ENCODE results near the gene ZNF582.
"Not testable (repeated sequence)": the region's sequence is repeated elsewhere in the genome, so short reads cannot be mapped to it uniquely, and the experiment has no call there.

The ZNF582 gene

DNA sequence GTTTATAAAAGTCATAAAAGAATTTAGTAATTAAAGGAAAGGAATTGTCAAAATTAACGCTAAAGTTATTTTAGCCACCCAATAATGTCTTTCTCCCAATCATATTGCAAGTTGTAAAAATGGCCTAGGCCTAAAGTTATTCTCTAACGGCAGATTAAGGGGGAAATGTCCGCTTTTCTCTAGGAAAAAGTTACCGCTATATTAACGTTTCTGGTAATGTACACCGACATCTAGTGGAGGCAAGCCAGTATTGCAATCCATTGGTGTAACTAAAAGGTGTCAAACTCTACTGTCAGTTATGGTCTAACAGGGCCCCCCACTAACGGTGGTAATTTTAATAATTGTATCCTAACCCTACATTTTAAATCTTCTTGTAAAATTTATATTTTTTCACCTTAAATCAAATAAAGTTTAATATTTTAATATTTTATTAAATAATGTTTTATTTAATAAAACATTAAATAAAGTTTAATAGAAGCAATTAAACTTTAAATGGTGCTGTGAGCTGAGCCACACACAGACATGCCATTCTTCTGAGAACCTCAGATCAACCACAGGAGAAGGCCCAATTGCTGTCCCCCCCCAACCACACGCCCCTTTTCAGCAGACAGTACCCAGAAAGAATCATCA, 42.8 kb downstream of the ZNF582 start:
- peak; percentile 68 for DNase-seq

DNA sequence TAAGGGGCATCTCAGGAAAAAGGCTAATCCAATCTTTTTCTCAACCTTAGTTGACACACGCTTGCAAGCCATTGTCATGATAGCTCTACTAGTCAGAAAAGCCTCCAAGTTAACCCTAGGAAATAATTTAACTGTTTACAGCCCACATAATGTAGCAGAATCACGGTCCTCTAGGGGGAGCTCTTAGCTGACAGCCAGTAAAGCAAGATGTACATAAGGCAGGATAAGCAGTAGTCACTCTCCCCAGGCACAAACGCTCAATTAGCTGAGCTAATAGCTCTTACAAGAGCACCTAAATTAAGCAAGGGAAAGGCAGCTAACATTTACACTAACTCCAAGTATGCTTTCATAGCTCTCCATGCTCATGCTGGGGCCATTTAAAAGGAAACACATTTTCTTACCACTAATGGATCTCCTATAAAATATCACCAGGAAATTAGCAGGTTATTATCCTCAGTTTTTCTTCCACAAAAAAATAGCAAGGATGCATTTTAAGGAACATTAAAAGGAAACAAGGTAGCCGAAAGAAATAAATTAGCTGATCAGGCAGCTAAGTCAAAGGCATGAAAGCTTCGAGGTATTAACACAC, 45.0 kb downstream of the ZNF582 start:
- no peak for DNase-seq

DNA sequence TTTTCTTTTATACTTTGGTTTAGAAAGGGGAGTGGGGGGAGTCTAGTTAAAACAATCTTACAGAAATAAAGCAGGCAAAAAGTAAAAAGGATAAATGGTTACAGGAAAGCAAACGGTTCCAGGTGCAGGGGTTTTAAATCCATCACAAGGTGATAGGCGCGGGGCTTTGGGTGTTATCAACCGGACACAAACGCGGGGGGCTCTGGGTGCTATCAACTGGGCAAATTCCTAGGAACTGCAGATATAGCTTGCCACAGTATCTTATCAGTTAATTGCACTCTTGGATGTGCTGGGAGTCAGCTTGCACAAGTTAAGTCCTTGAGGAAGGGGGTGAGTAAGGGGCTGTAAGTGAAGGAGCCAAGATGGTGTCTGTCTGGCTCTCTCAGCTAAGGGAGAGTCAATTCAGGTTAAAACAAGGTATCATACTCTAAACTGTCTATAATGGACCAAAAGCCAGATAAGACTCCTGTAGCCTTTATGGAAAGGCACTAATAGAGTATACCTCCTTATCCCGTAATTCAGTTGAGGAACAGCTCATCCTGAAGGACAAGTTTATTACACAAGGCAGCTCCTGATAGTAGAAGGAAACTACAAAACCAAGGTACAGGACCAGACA, 46.1 kb downstream of the ZNF582 start:
- DNase-seq = no peak

DNA sequence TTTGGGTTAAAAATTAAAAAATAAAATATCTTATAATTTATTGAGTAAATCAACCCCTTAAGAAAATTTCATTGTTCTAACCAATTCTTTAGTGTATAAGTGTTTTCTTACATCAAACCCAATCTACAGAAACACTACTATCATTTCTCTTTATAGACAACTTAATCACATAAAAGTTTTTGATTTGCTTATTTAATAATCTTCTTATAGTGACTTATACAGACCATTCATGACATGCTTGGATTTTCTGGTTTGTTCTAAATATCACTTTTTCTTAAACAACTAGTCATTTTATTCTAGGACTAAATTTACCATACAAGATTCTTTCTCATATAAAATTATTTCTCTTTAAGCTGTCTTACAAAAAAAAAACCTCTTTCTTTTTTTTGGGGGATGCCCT, 51.4 kb downstream of the ZNF582 start:
- no peak for DNase-seq

DNA sequence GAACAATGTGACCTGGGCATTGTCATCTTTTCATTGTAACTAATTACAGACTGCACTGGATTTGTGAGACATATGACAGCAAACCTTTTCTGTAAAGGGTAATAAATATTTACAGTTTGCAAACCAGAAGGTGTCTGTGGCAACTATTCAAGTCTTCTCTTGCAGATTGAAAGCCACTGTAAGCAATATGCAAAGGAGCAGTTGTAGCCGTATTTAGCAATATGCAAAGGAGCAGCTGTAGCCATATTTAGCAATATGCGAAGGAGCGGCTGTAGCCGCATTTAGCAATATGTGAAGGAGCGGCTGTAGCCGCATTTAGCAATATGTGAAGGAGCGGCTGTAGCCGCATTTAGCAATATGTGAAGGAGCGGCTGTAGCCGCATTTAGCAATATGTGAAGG, 54.3 kb downstream of the ZNF582 start:
- not testable (repeated sequence) for DNase-seq

DNA sequence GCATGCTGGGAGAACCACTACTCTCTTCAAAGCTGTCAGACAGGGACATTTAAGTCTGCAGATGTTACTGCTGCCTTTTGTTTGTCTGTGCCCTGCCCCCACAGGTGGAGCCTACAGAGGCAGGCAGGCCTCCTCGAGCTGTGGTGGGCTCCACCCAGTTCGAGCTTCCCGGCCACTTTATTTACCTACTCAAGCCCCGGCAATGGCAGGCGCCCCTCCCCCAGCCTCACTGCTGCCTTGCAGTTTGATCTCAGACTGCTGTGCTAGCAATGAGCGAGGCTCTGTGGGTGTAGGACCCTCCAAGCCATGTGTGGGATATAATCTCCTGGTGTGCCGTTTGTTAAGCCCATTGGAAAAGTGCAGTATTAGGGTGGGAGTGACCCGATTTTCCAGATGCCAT, 56.3 kb downstream of the ZNF582 start:
- DNase-seq = not testable (repeated sequence)

DNA sequence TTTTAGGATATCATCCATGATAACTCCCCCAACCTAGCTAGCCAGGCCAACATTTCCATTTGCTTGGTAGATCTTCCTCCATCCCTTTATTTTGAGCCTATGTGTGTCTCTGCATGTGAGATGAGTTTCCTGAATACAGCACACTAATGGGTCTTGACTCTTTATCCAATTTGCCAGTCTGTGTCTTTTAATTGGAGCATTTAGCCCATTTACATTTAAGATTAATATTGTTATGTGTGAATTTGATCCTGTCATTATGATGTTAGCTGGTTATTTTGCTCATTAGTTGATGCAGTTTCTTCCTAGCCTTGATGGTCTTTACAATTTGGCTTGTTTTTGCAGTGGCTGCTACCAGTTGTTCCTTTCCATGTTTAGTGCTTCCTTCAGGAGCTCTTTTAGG, 58.0 kb downstream of the ZNF582 start:
- DNase-seq = not testable (repeated sequence)

DNA sequence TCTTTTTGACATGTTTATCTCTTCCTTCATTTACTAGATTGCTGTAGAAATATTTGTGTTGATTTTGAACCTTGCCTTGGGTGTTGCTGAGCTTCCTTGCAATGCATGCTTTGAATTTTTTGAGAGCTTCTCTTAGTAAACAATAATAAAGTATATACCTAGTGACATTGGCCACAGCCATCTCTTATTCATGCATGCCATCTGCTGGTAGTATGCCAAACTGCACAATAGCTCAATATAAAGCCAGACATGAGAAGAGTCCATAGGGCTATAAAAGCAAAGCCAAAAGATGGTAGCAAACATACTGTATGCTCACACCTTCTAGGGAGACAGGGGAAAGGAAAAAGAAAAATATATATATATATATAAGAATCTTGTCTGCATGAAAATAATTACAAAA, 59.8 kb downstream of the ZNF582 start:
- peak; percentile 65 for DNase-seq

Data from activated effector memory CD4-positive, alpha-beta T cell treated with anti-CD3 and anti-CD28 coated beads, Interleukin-2, amount 50 U/mL, for 16 hours (primary cell).